Measurements from ENCODE around the gene WFDC8. TPM values are rescaled to one million over a fixed set of nuclear protein-coding genes. Genes with fewer than 3 reads are reported as not detected.
A peak's percentile ranks its signal among the peaks of the same experiment; 100 is the strongest.

The WFDC8 gene
- total RNA-seq, 1 experiment from 2014 or later, result not detected

GRCh38 chr20:45583502-45583901 is 4.4 kb upstream of the WFDC8 start:
- DNase-seq, result peak; percentile 36
- peak overlapping the region; percentile 20 to 75 (median 70) for H3K27ac Mint-ChIP-seq

More at GRCh38 chr20:45583502-45583901, 4.4 kb upstream of the WFDC8 start:
- TF ChIP-seq, protein P1, sequence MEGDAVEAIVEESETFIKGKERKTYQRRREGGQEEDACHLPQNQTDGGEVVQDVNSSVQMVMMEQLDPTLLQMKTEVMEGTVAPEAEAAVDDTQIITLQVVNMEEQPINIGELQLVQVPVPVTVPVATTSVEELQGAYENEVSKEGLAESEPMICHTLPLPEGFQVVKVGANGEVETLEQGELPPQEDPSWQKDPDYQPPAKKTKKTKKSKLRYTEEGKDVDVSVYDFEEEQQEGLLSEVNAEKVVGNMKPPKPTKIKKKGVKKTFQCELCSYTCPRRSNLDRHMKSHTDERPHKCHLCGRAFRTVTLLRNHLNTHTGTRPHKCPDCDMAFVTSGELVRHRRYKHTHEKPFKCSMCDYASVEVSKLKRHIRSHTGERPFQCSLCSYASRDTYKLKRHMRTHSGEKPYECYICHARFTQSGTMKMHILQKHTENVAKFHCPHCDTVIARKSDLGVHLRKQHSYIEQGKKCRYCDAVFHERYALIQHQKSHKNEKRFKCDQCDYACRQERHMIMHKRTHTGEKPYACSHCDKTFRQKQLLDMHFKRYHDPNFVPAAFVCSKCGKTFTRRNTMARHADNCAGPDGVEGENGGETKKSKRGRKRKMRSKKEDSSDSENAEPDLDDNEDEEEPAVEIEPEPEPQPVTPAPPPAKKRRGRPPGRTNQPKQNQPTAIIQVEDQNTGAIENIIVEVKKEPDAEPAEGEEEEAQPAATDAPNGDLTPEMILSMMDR (conservative IDR thresholded peaks at IDR 0.05), result no peak; the same call in 2 of the 3 replicates
- Histone ChIP-seq H3K23ac (ENCODE audit: insufficient read length, low read depth, low read length) (no peak overlapping the region), H4K91ac (ENCODE audit: insufficient read length, low read depth, low read length) (no peak overlapping the region), H3K9me3 (ENCODE audit: control insufficient read depth, low read depth, low read length) (no peaks in the 10 kb centered on the region), H3K4ac (ENCODE audit: low read depth, low read length) (no peak overlapping the region), H3K9ac (ENCODE audit: extremely low read depth, insufficient read length, low read length) (no peak overlapping the region), H3K4me1 (ENCODE audit: insufficient read depth, low read length) (peaks cover 5% of the 10 kb centered on the region; the same call in 1 of the 2 replicates), H4K5ac (ENCODE audit: insufficient read length, low read depth, low read length) (no peak overlapping the region), H2BK5ac (ENCODE audit: insufficient read length, low read length) (no peak overlapping the region), H2BK120ac (ENCODE audit: low read depth, low read length, poor library complexity, severe bottlenecking) (no peak overlapping the region), H3K79me1 (ENCODE audit: insufficient read depth, low read depth, low read length, poor library complexity, severe bottlenecking) (no peaks in the 10 kb centered on the region), H3K14ac (ENCODE audit: insufficient read depth, low read length) (peak overlapping the region; percentile 24), H4K8ac (replicated peaks; ENCODE audit: insufficient read length, low read depth, low read length) (peak overlapping the region; percentile 28), H2AK5ac (ENCODE audit: insufficient read length, low read length) (no peak overlapping the region), H3K27ac (ENCODE audit: insufficient read length, low read depth, low read length) (no peak overlapping the region), H2BK15ac (ENCODE audit: low read depth, low read length) (no peak overlapping the region), H2BK20ac (ENCODE audit: low read depth, low read length, poor library complexity, severe bottlenecking) (peak overlapping the region; percentile 85), H2AFZ (ENCODE audit: low read length) (peak overlapping the region; percentile 77), H3T11ph (ENCODE audit: low read length) (no peak overlapping the region), H3K23me2 (ENCODE audit: insufficient read length, low read depth, low read length, poor library complexity, severe bottlenecking) (no peaks in the 10 kb centered on the region), H3K56ac (ENCODE audit: insufficient read length, low read depth, low read length) (no peak overlapping the region), H2BK12ac (ENCODE audit: insufficient read length, low read depth, low read length) (no peak overlapping the region), H3K27me3 (ENCODE audit: insufficient read depth, low read length) (no peaks in the 10 kb centered on the region), H3K4me2 (ENCODE audit: insufficient read depth, insufficient read length, low read length) (peak overlapping the region; percentile 25), H4K20me1 (ENCODE audit: control insufficient read depth, insufficient read depth, insufficient read length) (no peaks in the 10 kb centered on the region), H3K79me2 (ENCODE audit: insufficient read depth, low read length) (no peaks in the 10 kb centered on the region), H3K18ac (ENCODE audit: insufficient read length, low read depth, low read length) (no peak overlapping the region)
- peak overlapping the region in 1 of 2 experiments; percentile 64; a peak in 3 of 5 replicates for H3K4me3 Mint-ChIP-seq
- H3K4me1 Mint-ChIP-seq, result peaks cover 17 to 22% of the 10 kb centered on the region in 2 experiments
- H3K36me3 Mint-ChIP-seq (ENCODE audit: insufficient read depth in 1 of 3, low read depth in 3 of 3), result no peaks in the 10 kb centered on the region; a peak in 1 of 7 replicates
- peaks cover 0 to 4% of the 10 kb centered on the region in 2 experiments; a peak in 1 of 5 replicates for H3K9me3 Mint-ChIP-seq
- H3K27me3 Mint-ChIP-seq (ENCODE audit: low read depth), result peaks cover 2% of the 10 kb centered on the region; the same call in 1 of the 2 replicates
- no CpG with 5 or more reads among the region's 3 CpGs for WGBS (ENCODE audit: extremely low coverage, insufficient read length, low lambda C conversion rate)

All from H9 (cell line).